Mucosa of stomach (tissue), 1 donor: ENCODE results near the gene CAPZA1.

Experiments used
- H3K27me3 ChIP-seq: one replicate; pipeline ENCODE4 v1.7.0; 2013; ENCODE audit warnings: mild to moderate bottlenecking, low read length; ENCODE audit not compliant: control insufficient read depth, insufficient read depth
- H3K36me3 ChIP-seq: one replicate; pipeline ENCODE4 v1.7.0; 2013; ENCODE audit warnings: low read length; ENCODE audit not compliant: control insufficient read depth, insufficient read depth
- H3K4me1 ChIP-seq: one replicate; pipeline ENCODE4 v1.7.0; 2013; ENCODE audit warnings: mild to moderate bottlenecking, low read length; ENCODE audit not compliant: control insufficient read depth, insufficient read depth
- H3K4me3 ChIP-seq: one replicate; pipeline ENCODE4 v1.7.0; 2013; ENCODE audit warnings: low read length
- H3K9ac ChIP-seq: one replicate; pipeline ENCODE4 v1.7.0; 2013; ENCODE audit warnings: mild to moderate bottlenecking, low read length, moderate library complexity
- H3K9me3 ChIP-seq: one replicate; pipeline ENCODE4 v1.7.0; 2013; ENCODE audit warnings: mild to moderate bottlenecking, low read length, moderate library complexity; ENCODE audit not compliant: control insufficient read depth
- donor health status: Pancreatic carcinoma.

CAPZA1 gene

GRCh38 chr1:112687361-112687760 lies 67.7 kb downstream of the CAPZA1 start:
- H3K36me3 ChIP-seq = peaks cover 5% of the 10 kb centered on the region
- H3K4me1 ChIP-seq = no peaks in the 10 kb centered on the region

GRCh38 chr1:112687785-112688496 lies 68.3 kb downstream of the CAPZA1 start:
- Histone ChIP-seq H3K9ac (no peak overlapping the region), H3K4me1 (no peaks in the 10 kb centered on the region), H3K9me3 (no peaks in the 10 kb centered on the region), H3K36me3 (peaks cover 10% of the 10 kb centered on the region), H3K27me3 (no peaks in the 10 kb centered on the region), H3K4me3 (no peak overlapping the region)

More at GRCh38 chr1:112687361-112687760, 67.7 kb downstream of the CAPZA1 start:
- no peaks in the 10 kb centered on the region for H3K9me3 ChIP-seq
- H3K4me3 ChIP-seq = no peak overlapping the region
- no peaks in the 10 kb centered on the region for H3K27me3 ChIP-seq
- no peak overlapping the region for H3K9ac ChIP-seq

- H3K9me3 ChIP-seq = no peaks in the 10 kb centered on the region
- H3K36me3 ChIP-seq = peaks cover 10% of the 10 kb centered on the region
- no peaks in the 10 kb centered on the region for H3K27me3 ChIP-seq
- H3K9ac ChIP-seq = no peak overlapping the region
- no peak overlapping the region for H3K4me3 ChIP-seq
- H3K4me1 ChIP-seq = no peaks in the 10 kb centered on the region
These were observed 69.2 kb downstream of the CAPZA1 start for GRCh38 chr1:112688781-112689193.

GRCh38 chr1:112689196-112689841 lies 69.7 kb downstream of the CAPZA1 start:
- no peaks in the 10 kb centered on the region for H3K27me3 ChIP-seq
- no peaks in the 10 kb centered on the region for H3K9me3 ChIP-seq
- H3K36me3 ChIP-seq = peaks cover 10% of the 10 kb centered on the region
- no peak overlapping the region for H3K9ac ChIP-seq
- H3K4me3 ChIP-seq = no peak overlapping the region
- H3K4me1 ChIP-seq = no peaks in the 10 kb centered on the region

GRCh38 chr1:112689842-112690237 lies 70.2 kb downstream of the CAPZA1 start:
- Histone ChIP-seq H3K4me1 (no peaks in the 10 kb centered on the region), H3K9me3 (no peaks in the 10 kb centered on the region), H3K27me3 (no peaks in the 10 kb centered on the region), H3K36me3 (peaks cover 15% of the 10 kb centered on the region), H3K4me3 (no peak overlapping the region), H3K9ac (no peak overlapping the region)

GRCh38 chr1:112692681-112693080 lies 73.0 kb downstream of the CAPZA1 start:
- Histone ChIP-seq H3K4me3 (no peak overlapping the region), H3K9ac (no peak overlapping the region), H3K4me1 (no peaks in the 10 kb centered on the region), H3K9me3 (no peaks in the 10 kb centered on the region), H3K27me3 (no peaks in the 10 kb centered on the region), H3K36me3 (peaks cover 15% of the 10 kb centered on the region)

GRCh38 chr1:112693821-112694220 lies 74.2 kb downstream of the CAPZA1 start:
- Histone ChIP-seq H3K27me3 (no peaks in the 10 kb centered on the region), H3K4me1 (peaks cover 11% of the 10 kb centered on the region), H3K9me3 (no peaks in the 10 kb centered on the region), H3K9ac (no peak overlapping the region), H3K36me3 (peaks cover 15% of the 10 kb centered on the region), H3K4me3 (no peak overlapping the region)

GRCh38 chr1:112694363-112694929 lies 74.8 kb downstream of the CAPZA1 start:
- no peaks in the 10 kb centered on the region for H3K9me3 ChIP-seq
- H3K4me1 ChIP-seq = peaks cover 17% of the 10 kb centered on the region
- H3K9ac ChIP-seq = no peak overlapping the region
- H3K4me3 ChIP-seq = no peak overlapping the region
- H3K36me3 ChIP-seq = peaks cover 12% of the 10 kb centered on the region
- H3K27me3 ChIP-seq = no peaks in the 10 kb centered on the region

GRCh38 chr1:112695276-112695675 lies 75.6 kb downstream of the CAPZA1 start:
- no peak overlapping the region for H3K9ac ChIP-seq
- peaks cover 11% of the 10 kb centered on the region for H3K36me3 ChIP-seq
- H3K4me1 ChIP-seq = peaks cover 25% of the 10 kb centered on the region
- no peak overlapping the region for H3K4me3 ChIP-seq
- no peaks in the 10 kb centered on the region for H3K27me3 ChIP-seq
- no peaks in the 10 kb centered on the region for H3K9me3 ChIP-seq

- Histone ChIP-seq H3K9ac (no peak overlapping the region), H3K27me3 (no peaks in the 10 kb centered on the region), H3K4me3 (no peak overlapping the region), H3K36me3 (peaks cover 11% of the 10 kb centered on the region), H3K9me3 (no peaks in the 10 kb centered on the region), H3K4me1 (peaks cover 40% of the 10 kb centered on the region)
These were observed 77.1 kb downstream of the CAPZA1 start for GRCh38 chr1:112696578-112697314.

GRCh38 chr1:112697781-112698201 lies 78.2 kb downstream of the CAPZA1 start:
- Histone ChIP-seq H3K36me3 (peaks cover 11% of the 10 kb centered on the region), H3K4me3 (no peak overlapping the region), H3K9ac (no peak overlapping the region), H3K9me3 (no peaks in the 10 kb centered on the region), H3K4me1 (peaks cover 50% of the 10 kb centered on the region), H3K27me3 (no peaks in the 10 kb centered on the region)
